ENCODE measurements around the gene SDF4.

SDF4 gene

GRCh38 chr1:1210726-1211540 is 20.9 kb downstream of the SDF4 start:
- no peak for DNase-seq

DNA sequence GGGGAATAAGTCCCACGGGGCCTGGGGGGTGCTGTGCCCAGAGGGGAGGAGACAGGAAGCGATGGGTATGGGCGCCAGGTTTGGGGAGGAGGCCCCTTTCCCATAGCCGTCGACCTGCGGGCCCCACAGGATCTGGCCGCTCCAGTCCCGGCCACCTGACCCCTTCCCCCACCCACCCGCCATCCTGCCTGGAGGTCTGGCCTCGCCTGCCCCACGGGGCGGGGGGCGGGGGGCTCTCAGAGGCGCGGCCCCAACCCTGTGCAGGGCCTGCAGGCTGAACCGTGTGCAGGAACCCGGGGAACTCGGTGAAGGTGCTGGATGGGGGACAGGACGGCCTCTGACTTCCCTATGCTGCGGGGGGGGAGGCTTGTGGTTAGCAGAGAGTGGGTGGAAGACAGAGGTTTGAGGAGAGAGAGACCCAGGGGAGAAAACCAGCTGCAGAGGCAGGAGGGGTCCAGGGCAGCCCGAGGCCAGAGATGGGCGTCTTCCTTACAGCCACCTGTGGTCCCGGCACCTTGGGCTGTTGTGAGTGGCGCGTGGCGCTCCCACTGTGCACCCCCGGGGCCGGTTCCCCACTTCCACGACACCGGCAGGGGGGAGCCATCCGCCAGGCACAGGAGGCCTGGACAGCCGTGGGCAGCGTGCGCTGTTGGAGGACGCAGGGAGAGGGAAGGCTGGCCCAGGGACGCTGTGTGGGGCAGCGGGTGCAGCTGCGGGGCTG is 22.9 kb downstream of the SDF4 start:
- DNase-seq: no peak

DNA sequence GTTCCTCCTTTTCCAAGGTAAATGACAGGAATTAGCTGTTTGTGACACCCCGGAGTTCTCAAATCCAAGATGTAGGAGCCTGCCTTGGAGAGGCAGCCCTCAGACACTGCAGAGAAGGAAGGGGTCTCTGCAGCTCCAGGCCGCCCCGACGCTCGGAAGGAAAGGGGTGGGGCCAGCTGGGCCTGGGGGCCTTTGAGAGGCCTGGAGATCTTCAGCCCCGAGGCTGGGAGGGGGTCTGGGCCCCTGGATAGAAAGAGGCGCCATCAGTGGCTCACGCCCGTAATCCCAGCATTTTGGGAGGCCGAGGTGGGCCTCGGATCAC is 24.3 kb downstream of the SDF4 start:
- DNase-seq: no peak

GRCh38 chr1:1206966-1207531 is 24.8 kb downstream of the SDF4 start:
- no peak for DNase-seq

DNA sequence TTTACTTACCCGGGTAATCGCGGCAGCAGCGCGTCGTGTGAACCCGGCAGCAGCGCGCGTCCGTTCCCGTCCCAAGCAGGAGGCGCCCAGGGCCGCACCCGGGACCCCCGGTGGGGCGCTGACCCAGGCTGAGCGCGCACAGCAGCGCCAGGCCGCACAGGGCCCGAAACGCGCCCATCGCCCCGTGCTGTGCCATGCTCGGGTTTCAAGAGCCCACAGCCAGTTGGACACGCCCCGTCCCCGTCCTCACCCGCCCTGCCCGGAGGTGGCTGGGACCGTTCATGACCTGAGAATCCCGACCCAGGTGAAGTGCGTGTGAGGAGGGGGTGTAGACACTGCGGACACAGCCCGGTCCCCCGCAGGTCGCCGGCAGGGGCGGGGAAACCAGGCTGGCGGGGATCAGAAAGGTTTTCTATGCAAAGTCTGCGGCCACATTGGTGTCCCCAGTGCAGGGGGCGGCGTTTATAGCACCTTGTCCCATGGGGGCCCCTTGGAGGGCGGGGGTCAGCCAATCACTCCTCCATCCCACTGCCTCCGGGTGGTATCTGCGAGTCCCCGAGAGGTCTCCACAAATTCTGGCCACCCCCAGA is 25.3 kb downstream of the SDF4 start, which contains the start of gene TNFRSF18:
Gene TNFRSF18, minus strand, starts transcription at position 217 of the 590 bp plus-strand sequence. Its CDS starts 21 bp downstream, at position 196.
- DNase-seq: no peak

GRCh38 chr1:1205769-1206375 is 25.9 kb downstream of the SDF4 start:
- no peak for DNase-seq

GRCh38 chr1:1204998-1205768 is 26.6 kb downstream of the SDF4 start:
- DNase-seq: no peak

DNA sequence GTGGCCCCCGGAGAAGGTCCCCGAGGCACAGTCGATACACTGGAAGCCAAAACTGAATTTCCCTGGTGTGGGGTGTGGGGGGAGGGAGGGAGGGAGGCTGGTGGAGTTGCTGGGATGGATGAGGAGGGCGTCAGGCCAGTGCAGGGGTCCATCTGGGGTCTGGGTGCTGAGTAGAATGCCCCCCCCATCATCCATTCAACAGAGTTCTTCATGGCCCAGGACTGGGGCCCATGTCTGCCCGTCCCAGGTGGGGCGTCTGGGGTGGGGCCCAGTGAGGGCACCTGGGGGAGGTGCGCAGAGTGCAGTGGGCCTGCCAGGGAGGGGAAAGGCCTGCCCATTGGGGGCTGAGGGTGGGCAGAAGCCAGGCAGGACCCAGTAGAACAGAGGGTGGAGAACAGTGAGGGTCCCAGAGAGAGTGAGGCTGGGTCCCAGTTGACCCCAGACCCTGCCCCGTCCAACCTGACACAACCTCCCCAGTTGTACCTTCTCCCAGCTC is 27.3 kb downstream of the SDF4 start:
- no peak for DNase-seq

DNA sequence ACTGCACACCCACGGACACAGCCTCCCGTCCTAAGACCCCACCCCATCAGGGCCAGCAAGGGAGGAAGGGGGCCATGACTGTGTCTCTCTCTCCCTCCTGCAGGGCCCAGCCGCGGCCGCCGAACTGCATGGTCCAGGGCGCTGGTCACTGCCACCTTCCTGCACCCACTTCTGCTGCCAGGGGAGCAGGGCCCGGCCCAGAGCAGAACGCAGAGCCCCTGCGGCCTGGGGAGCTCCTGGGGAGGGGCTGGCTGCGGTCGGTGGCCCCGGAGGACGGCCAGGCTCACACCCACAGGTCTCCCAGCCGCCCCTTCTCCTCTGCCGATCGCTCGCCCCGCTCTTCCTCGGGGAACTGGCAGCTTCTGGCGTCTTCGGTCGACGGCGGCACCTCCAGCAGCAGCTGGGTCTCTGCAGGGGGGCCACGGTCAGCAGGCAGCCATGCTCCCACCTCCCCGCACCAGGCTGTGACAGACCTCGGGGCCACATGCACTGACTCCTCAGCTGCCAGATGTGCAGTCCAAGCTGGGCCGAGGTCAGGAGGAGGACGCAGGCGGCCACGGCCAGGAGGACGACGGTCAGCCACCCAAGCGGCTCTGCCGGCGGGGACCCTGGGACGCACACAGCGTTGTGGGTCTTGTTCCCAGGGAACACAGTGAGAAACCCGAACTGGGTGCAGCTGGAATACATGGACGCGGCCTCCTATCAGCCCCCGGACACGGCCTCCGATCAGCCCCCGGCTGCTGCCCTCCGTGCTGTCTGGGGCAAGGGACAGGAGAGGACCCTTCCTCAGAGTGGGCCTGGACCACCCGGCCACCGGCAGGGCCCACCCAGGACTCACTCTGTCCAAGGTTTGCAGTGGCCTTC is 28.0 kb downstream of the SDF4 start:
- no peak for DNase-seq

GRCh38 chr1:1202831-1203560 is 28.8 kb downstream of the SDF4 start:
- no peak for DNase-seq

GRCh38 chr1:1200876-1201810 is 30.7 kb downstream of the SDF4 start:
- DNase-seq: no peak

- no peak for DNase-seq
Observed at GRCh38 chr1:1199961-1200875, 31.6 kb downstream of the SDF4 start.

DNA sequence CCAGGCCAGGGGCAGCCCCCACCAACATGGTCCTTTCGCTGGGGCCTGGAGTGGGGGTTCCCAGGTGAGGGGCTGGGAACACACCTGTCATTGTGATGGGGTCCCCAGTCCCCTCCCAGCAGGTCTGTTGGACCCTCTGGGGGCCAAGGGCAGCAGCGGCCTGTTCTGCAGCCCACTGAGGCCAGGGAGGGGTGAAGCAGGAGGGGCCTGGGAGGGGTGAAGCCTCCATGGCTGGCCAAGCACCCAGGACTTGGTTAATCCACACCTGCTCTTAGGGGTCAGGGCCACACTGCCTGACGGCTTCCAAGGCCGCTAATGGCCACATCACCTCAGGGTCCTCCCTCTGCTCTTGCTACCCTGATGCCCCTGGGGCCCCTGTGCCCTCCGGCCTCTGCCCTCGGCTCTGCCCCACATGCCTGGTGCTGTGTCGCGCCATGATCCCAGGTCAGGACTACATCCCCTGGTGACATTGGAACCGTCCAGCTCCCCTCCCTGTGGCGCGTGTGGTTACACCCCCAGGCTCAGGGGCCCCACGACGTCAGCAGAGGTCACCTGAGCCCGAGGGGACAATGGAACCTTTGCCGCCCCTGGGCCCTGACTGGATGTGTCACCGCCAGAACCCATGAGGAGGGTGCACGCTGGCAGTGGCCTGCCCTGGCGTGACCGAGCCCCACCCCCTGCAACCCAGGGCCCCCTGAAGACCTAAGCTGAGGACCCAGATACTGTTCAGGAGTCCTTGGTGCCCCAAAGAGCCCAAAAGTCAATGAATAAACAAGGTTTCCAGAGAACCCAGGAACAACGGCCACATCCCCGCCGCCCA is 32.5 kb downstream of the SDF4 start:
- DNase-seq: no peak

DNA sequence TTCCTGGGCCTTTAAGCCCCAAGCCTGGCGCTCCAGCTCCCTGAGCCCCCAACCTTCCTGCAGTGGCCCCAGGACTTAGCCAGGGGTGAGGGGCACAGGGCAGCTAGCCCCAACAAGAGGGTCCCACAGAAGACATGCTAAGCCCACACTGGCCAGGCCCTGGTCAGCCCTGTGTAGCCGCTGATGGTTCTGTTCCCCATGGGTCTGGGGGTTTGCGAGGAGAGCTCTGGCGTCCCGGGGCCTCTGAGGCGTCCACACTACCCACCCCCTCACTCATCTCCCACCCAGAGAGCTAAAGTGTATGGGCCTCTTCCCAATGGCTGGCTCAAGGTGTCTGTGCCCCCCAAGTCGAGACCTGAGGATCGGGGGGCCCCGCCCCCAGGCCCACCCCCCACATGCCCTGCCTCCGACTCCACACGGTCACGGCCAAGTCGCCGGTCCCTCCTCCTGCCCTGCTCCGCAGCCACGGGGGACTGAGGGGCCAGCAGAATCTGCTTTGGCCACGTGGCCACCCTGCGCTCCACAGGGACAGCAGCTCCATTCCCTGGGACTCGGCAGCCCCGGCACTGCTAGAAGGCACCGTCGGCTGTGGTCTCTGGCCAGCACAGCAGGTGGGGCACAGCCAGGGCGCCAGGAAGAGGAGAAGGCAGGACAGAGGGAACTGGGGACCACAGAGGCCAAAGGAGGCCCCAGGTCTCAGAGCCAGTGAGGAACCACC is 33.2 kb downstream of the SDF4 start:
- DNase-seq: no peak

- no peak for DNase-seq
Observed at GRCh38 chr1:1197551-1198422, 34.0 kb downstream of the SDF4 start.

GRCh38 chr1:1197188-1197500 is 34.7 kb downstream of the SDF4 start:
- no peak for DNase-seq
